ENCODE results near the gene HOXA6.

The HOXA6 gene

GRCh38 chr7:27122077-27122910, 25.3 kb downstream of the HOXA6 start:
- no peak overlapping the region for H3K27ac ChIP-seq
- CTCF ChIA-PET, result interaction anchor here (0.7 kb wide), 1 partner anchor 197 kb away, joined by 3 read pairs; no protein-coding TSS in a partner anchor
- no peak for TF ChIP-seq CTCF (conservative IDR thresholded peaks at IDR 0.05; ENCODE audit: low read depth)
- POLR2A ChIA-PET (ENCODE audit: low non-redundant PET), result no interaction called here
- no peak for DNase-seq (ENCODE audit: low spot score)

DNA sequence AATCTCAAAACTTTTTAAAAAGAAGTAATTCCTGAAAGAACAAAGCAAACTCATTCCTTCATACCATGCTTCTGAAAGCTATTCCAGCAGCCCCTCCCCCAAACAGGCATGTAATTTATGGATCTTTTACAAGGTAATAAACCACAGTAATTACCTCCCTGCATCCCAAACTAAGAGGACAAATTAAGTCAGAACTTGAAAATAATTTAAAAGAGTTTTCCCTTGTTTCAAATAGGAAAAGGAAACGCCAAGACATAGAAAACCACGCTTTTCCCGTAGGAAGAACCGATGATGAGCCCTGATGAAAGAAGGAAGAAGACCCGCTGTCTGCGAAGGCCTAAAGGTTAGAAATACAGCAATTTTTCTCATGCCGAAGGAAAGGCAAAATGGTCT, 25.9 kb downstream of the HOXA6 start:
- no peak for DNase-seq (ENCODE audit: low spot score)
- no peak for TF ChIP-seq CTCF (conservative IDR thresholded peaks at IDR 0.05; ENCODE audit: low read depth)
- ChIA-PET CTCF (no interaction called here), POLR2A (ENCODE audit: low non-redundant PET) (no interaction called here)
- H3K27ac ChIP-seq, result no peak overlapping the region

- POLR2A ChIA-PET (ENCODE audit: low non-redundant PET), result no interaction called here
- CTCF ChIA-PET, result interaction anchor here (0.6 kb wide), 1 partner anchor 270 kb away, joined by 3 read pairs; no protein-coding TSS in a partner anchor
- no peak for DNase-seq (ENCODE audit: low spot score)
- TF ChIP-seq CTCF (conservative IDR thresholded peaks at IDR 0.05; ENCODE audit: low read depth), result no peak
- H3K27ac ChIP-seq, result no peak overlapping the region
Measured at GRCh38 chr7:27119412-27119911, 28.1 kb downstream of the HOXA6 start.

GRCh38 chr7:27118580-27118979, 29.0 kb downstream of the HOXA6 start:
- TF ChIP-seq CTCF (conservative IDR thresholded peaks at IDR 0.05; ENCODE audit: low read depth), result no peak
- DNase-seq (ENCODE audit: low spot score), result no peak
- ChIA-PET POLR2A (ENCODE audit: low non-redundant PET) (no interaction called here), CTCF (interaction anchor here (0.9 kb wide), 1 partner anchor 19 kb away, joined by 4 read pairs; no protein-coding TSS in a partner anchor)
- no peak overlapping the region for H3K27ac ChIP-seq

- POLR2A ChIA-PET (ENCODE audit: low non-redundant PET), result no interaction called here
- no peak for DNase-seq (ENCODE audit: low spot score)
Measured at GRCh38 chr7:27117887-27118491, 29.6 kb downstream of the HOXA6 start.

More at GRCh38 chr7:27117887-27118491, 29.6 kb downstream of the HOXA6 start:
- CTCF ChIA-PET, result interaction anchor here (0.6 to 0.9 kb wide), 2 partner anchors 20 to 66 kb away, joined by 3 to 4 read pairs; no protein-coding TSS in a partner anchor
- H3K27ac ChIP-seq, result no peak overlapping the region
- no peak for TF ChIP-seq CTCF (conservative IDR thresholded peaks at IDR 0.05; ENCODE audit: low read depth)

All from RWPE1 (cell line).